Esophagus squamous epithelium (tissue), 4 donors: ENCODE results near the gene KRT72.

Experiments
- CTCF ChIP-seq, 6 experiments: fragments of 450-650 bp in 4 of 6; fragments of 200-600 bp in 2 of 6; sonication (generic) in 2 of 6; IDR thresholded peaks; one replicate each; pipeline ENCODE4 v1.5.1; 2016 to 2019; ENCODE audit warnings: antibody characterized with exemption in 6 of 6, mild to moderate bottlenecking in 4 of 6, moderate library complexity in 4 of 6
- POLR2A ChIP-seq, 4 donors: fragments of 450-650 bp; IDR thresholded peaks; one replicate each; pipeline ENCODE4 v1.6.1; 2017; ENCODE audit warnings: antibody characterized with exemption in 4 of 4, mild to moderate bottlenecking in 4 of 4, moderate library complexity in 3 of 4

GRCh38 chr12:52568111-52568510, 33.2 kb downstream of the KRT72 start:
- TF ChIP-seq CTCF (IDR thresholded peaks at IDR 0.05), result no peak
- TF ChIP-seq POLR2A (IDR thresholded peaks at IDR 0.05), result no peak
